Globus pallidus (tissue), 1 donor: ENCODE measurements around the gene HUWE1.
A peak's percentile ranks its signal among the peaks of the same experiment; 100 is the strongest.
"Not testable (repeated sequence)": the region's sequence is repeated elsewhere in the genome, so short reads cannot be mapped to it uniquely, and the experiment has no call there.

ENCODE experiments used
- DNase-seq: peaks from one replicate; pipeline ENCODE4 v3.0.0-alpha.2; 2015; ENCODE audit warnings: low spot score

HUWE1 gene

DNA sequence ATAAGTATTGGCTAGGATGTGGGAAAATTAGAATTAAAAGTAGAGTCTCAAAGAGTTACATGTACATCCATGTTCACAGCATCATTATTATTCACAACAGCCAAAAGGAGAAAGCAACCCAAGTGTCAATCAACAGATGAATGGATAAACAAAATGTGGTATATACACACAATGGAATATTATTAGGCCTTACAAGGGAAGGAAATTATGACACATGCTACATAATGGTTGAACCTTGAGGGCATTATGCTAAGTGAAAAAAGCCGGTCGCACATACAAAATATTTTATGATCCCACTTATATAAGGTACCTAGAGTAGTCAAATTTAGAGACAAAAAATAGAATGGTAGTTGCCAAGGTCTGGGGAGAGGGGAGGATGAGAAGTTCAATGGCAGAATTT lies 80.1 kb downstream of the HUWE1 start:
- DNase-seq, result no peak

DNA sequence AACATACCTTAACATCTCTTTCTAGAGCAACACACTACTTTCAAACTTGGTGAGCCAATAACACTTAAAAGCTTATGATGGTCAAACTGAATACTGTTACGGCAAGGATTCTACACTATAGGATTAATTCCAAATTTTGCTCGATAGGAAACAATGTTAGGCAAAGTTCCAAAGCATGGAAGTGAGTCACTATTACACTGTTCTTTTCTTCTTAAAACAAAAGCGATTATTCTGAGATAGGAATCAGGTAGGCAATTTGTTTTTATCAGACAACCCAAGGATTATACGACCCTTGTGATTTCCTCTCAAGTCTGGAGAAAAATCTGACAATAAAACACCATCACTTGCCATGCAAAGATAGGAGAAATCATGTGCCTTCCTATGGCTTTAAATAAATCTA lies 81.5 kb downstream of the HUWE1 start:
- no peak for DNase-seq

DNA sequence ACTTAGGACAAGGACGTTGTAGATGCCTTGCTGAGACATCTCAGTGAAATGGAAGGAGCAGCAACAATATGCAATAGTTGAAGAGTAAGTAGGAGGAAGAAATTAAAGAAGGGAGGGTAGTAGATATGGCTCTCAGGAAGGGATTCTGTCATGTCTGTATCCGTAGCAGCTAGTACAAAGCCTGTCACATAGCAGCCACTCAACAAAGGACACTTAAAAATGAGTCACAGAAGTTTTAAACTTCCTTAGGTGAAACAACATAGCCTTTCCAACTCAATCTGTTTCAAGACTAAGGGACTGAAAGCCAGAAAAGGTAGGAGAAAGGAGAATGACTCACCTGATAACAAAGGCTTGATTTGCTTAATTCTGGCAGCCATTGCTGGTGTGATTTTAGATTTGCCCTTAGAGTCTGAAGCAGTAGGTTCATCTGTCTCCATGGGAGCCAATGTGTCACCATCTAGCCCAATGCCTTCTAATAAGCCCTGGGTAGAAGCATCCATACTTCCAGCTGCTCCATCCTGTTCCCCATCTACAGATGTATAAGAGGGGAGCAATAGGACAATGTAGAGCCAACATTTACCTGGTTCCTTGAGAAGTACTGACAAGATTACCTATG lies 86.6 kb downstream of the HUWE1 start:
- no peak for DNase-seq

DNA sequence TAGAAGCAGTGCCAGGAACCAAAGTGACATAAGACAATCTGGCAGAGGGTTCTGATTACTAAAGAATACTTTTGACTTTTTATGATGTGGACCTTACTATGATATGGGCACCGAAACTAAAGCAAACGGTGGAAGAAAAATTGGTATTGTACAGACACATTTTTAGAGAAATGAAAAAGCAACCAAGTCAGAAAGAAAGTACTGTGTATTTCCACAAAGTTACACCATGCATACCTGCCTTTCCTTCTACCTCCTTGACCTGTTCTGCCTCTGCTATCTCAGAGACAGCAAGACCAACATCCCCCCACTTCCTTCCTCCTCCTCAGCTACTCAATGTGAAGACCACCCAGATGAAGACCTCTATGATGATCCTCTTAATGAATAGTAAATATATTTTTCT lies 88.3 kb downstream of the HUWE1 start:
- DNase-seq, result no peak

DNA sequence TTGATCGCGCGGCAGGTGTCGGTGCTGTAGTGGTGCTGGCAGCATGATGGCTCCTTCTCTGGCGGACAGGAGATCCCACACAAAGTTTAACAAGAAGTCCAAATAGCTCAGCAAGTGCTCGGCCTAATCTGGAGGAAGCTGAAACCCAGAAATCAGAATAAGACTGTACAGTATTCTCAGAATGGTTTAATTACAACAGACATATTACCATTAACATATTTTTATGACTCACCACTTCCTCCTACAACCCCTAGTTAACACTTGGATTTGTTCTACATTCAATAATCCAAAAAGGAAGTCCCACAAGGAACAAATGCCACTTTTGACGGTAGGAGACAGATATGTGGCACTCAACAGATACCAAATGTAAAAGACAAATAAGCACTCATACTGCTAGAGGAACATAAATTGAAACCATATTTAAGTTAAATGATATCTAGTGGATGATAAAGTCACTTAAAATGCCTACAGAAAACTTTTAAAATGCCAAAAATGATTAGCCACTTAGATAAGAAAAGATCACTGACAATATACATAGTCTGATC lies 91.2 kb downstream of the HUWE1 start:
- DNase-seq, result no peak

DNA sequence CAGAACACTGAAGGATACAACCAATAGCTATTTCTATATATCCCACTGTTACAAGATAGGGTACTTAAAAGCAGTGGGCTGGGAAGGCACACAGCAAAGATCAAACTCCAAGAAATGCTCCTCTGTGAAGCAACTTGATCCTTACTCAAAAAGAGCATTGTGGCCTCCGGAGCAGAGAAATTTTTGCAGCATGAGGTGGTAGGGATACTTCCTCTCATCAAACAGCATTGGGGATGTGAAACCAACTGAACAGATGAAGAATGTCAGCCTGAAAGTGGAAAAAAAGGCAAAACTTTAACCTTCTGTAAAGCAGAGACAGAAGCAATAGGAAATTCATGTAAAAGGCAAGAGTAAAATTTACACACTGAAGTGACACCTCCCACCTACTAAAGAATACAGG lies 92.2 kb downstream of the HUWE1 start:
- no peak for DNase-seq

DNA sequence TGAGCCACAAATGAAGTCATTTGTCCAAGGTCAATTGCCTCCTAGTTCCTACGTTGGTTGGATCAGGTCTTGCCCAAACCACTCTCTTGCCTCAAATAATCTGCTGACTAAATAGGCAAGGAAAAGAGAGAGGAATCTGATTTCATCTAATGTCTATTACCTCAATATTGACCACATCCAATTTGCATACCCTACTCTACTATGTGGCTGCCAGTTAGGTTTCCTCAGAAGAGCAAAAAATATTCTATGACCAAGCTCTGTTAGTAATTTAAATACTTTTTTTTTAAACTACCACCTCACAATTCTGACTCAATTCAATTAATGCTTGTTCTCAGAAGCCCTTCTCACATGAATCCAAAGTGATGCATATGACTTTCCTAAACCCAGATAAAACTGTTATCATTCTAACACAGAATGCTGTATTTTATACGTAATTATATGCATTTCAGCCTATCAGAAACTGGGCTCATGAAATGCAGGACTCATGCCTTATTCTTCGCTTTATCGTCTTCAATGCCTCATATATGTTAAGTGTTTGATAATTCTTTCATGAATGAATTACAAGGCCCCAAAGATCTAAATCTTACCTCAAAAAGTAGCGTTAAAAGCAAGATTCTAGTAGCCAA lies 98.6 kb downstream of the HUWE1 start:
- DNase-seq, result no peak

DNA sequence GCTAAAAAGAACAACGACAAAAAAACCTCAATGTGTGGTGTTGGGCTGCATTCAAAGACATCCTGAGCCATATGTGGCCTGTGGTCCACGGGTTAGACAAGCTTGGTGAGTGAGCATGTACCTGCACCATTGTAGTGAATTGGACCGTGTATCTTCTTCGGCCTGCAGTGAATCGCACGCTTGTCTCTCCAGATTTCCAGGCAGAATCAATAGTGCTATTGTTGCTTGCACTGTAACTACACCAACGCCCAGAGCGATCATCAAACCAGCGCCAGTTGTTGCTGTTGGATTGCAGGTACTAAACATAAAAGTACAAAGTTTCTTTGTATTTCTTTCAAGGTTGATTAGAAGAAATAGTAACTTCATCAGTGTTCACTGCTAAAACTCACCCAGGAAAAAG lies 101.6 kb downstream of the HUWE1 start:
- DNase-seq, result peak; percentile 48

DNA sequence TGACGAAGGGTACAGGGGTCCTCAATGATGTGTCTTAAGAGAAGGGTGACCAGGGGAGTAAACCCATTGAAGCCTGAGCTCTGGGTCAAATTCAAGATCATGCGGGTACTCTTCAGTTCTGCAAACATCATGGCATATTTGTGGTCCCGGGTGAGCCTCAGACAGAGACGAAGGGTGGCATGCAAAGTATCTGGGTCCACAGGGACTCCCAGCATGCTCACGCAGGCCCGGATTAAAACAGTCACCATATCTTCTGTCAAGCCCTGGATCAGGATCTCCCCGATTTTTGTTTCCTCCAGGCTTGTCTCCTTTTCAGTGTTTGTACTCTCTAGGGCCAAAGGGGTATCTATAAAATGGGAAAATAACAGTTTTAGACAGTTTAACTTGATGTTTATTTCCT lies 102.9 kb downstream of the HUWE1 start:
- no peak for DNase-seq

DNA sequence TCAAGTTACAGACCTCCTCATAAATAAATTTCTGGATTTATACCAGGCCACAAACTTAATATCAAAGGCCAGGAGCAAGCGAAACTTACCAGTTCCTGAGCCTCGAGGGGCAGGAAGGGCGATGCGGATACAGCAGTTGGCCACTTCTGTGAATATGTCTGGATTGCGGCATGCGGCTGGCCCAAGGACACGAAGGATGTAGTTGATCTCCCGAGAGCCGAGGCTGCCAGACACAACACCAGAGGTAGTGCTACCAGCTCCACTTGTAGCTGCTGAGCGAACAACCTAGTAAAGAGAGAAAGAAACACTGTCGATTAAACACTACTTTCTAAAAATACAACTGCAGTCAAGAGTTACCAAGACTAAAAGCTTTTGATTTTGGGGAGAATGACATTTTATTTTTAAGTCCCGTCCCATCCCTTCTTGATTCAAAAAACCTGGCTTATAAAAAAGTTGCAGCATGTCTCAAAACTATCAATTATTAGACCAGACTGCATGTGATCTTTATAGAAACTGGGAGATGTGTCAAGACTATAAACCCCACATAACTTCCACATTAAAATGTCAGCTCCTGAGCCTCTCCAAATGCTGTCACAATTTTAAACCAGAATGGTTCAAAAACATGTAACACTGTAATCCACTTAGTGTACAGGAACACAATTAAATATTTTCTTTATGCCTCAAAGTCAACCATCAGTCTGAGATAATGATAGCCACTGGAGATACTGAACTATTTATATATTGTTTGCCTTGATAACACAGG lies 105.6 kb downstream of the HUWE1 start:
- DNase-seq, result no peak

DNA sequence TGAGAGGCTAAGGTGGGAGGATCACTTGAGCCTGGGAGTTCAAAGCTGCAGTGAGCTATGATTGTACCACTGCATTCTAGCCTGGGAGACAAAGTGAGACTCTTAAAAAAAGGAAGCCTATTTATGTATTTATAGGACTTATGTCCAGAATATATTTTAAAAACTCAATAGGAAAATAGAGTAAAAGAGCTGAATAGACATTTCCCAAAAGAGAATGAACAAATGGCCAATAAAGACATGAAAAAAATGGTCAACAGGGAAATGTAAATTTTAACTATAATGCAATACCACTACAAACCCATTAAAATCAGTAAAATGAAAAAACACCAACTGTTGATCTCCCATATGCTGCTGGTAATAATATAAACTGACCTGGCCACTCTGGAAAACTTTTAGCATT lies 115.0 kb downstream of the HUWE1 start:
- no peak for DNase-seq

DNA sequence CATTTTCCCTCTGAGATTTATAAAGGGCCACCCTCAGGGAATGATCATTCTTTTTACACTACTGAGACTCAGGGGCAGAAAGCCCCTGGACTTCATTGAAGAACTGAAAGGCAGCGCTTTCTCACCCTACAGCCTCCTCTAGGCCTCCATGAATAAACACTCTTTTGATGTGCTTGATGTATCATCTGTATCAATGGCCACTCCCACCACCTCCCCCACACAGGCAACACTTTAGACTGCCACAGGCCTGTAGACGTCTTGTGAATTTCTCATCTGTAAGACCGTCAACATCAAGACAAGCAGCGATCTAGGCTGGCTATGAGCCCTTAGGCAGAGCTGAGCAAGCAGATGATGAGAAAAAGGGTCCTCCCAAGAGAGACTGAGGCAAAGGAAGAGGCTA lies 123.2 kb downstream of the HUWE1 start:
- DNase-seq, result no peak

DNA sequence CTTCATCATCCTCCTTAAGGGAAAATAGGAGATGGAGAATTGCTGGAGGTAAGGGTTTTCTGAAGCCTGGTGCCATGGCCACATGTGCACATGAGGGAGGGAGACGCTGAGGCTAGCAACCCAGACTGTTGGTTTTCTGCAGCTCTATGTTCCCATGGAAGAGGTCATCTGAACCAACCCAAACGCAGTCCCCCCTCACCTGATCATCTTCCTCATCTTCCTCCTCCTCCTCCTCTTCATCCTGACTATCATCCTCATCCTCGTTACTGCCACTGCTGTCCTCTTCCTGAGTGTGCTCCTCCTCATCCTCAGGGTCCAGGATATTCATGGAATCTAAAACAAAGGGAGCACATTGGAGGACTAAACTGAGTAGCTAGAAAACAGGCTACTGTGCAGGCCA lies 124.6 kb downstream of the HUWE1 start:
- DNase-seq, result no peak

DNA sequence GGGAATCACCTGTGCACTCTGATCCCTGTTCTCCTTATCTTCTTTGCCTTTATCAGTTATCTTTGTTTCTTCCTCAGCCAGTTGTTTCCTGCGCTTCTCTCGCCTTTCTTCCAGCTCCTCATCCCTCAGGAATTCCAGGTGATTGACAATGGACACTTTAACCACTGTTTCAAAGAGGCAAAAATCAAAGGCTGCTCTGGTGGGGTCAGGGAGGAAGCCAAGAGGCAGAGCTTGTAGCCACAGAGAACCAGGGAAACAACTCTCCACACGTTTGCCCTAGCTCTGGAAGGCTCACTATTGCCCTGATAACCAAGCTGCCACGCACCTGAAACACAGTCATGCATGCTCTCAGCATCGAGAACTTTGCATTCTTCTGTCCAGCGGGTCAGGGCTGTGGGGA lies 127.9 kb downstream of the HUWE1 start:
- DNase-seq, result no peak

DNA sequence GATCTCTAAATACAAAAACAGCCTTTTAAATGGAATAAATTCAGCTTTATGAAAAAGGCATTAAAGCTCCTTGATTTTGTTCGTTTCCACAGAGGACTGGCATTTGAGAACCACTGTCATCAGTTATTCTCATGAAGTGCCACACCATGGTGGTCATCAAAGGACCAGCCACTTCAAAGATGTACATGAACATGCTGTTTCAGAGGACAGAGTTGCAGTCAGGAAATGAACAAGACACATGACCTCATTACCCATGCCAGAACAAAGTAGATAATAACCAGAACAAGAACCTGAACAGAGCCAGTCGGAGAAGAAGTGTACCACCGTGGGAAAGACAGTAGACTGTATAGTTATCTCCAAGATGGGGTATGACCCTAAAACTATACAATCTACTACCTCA lies 129.7 kb downstream of the HUWE1 start:
- DNase-seq, result no peak

DNA sequence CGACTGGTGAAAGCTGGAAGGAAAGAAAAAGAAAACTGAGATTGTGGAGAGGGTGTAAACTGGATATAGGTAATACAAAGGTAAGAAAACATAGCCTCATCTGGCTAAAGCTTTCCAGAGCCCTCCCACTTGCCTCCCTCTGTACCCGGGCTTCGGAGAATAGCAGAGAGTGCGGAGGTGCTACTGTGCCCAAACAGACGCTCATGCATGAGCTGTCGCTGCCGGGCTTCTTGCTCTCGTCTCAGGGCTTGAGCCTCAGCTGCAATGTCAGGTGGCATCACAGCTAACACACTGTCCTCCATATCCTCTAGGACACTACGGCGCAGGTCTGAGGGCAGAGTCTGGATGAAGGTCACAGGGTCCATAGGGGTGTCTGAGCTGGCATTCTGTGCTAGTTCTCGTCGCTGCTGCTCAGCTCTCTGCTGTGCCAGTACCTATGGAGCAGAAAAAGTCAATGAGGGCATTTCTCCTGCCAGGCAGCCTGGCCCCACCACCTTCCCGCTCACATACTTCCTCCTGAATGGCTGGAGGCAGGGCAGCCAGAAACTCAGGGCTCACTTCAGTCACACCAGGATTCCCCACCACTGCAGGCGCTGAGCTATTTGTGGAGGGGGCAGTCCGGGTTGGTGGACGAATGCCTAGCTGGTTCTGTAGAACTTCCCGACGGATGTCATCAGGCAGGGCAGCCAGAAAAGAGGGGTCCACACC lies 135.6 kb downstream of the HUWE1 start:
- no peak for DNase-seq

DNA sequence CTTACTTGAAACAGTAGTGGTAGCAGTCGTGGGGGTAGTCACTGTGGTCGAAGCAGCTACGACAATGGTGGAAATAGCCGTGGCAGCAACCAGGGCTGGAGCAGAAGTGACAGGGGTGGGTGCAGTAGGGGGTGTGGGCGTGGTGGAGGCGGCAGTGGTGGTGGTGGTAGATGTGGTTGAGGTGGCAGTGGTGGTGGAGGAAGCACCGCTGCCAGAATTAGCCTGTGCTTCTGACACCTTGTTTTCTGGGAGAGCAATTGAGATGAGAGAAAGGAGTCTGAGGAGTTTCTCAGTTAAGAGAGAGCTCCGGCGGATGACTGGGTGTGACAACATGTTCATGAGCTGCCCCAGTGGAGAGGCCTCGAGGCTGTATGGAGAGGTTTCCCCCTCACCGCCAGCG lies 138.9 kb downstream of the HUWE1 start:
- DNase-seq, result no peak

DNA sequence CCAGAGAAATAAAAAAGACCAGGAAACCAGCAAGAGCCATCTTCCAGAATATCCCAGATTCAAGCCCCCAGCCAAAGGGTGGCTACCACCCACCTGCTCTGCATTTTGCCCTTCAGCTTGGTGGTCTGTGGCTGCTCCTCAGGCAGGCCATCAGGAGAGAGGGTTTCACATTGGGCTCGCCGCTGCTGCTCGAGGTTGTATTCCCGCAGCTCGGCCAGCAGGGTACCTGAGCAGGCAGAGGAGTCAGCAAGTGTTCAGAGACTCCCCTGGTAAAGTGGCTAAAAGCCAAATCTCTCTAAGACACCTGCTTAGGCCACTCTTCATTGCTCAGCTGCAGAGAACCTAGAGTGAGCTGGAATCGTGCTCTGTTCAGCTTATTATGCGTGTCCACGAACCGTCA lies 141.6 kb downstream of the HUWE1 start:
- no peak for DNase-seq

DNA sequence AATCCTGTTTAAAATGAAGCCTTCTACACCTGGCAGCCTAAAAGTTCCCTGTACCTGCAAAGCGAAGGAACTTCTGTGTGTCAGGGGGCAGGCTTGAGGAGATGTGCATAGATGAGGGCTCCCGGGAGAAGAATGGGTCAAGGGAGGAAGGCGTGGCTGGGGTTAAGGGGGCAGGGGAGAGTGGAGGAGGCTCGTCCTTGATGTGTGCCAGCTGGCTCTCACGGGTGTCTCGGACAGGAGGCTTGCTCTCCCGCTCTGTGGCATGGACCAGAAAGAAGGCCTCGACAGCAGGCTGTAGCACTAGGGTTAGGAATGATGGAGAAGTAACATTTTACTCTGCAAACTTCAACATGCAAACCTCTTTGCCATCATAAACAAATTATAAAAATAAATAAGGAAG lies 147.7 kb downstream of the HUWE1 start:
- no peak for DNase-seq

DNA sequence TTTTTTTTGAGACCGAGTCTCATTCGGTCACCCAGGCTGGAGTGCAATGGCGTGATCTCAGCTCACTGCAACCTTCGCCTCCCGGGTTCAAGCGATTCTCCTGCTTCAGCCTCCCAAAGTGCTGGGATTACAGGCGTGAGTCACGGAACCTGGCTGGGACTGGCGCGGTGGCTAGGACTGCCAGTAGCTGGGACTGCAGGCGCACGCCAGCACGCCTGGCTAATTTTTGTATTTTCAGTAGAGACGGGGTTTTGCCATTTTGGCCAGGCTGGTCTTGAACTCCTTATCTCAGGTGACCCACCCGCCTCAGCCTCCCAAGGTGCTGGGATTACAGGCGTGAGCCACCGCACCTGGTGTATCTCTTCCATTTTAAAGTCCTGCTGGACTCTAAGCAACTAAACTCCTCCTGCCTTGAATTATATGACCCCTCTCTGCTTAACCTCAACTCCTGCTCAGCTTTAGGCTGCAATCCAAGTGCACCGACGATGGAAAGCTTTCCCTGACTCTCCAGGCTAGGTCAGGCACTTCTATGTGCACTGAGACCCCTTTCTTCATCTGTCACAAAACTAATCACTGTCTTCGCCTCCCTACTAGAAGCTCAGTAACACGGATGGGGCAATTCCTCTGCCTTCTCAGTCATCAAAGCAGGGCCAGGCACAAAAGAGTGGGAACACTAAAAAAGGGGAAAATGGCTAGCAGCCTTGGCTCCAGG lies 155.1 kb downstream of the HUWE1 start:
- DNase-seq, result not testable (repeated sequence)

DNA sequence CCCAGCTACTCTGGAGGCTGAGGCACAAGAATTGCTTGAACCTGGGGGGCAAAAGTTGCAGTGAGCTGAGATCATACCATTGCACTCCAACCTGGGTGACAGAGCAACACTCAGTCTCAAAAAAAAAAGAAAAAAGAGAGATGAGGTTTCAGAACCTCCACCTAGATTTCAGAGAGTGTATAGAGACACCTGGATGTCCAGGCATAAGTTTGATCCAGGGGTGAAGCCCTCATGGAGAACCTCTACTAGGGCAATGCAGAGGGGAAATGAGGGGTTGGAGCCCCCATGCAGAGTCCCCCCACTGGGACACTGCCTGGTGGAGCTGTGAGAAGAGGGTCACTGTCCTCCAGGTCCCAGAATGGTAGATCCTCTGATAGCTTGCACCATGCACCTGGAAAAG lies 159.5 kb downstream of the HUWE1 start:
- no peak for DNase-seq

DNA sequence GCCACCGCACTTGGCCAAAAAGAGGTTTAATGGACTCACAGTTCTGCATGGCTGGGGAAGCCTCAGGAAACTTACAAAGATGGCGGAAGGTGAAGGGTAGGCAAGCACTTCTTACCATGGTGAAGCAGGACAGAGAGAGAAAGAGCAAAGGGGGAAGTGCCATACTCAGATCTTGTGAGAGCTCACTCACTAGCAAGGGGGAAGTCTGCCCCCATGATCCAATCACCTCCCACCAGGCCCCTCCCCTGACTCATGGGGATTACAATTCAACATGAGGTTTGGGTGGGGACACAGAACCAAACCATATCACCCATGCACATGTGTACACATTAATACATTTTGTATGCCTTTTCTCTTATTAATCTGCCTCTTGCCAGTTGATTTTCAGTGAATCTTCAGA lies 175.2 kb downstream of the HUWE1 start:
- DNase-seq, result no peak
